ENCODE measurements around the gene KIF6. TPM values are rescaled to one million over a fixed set of nuclear protein-coding genes. Genes with fewer than 3 reads are reported as not detected.

The KIF6 gene
- total RNA-seq, 2 experiments from 2014 or later, result 0.17 to 0.23 TPM

DNA sequence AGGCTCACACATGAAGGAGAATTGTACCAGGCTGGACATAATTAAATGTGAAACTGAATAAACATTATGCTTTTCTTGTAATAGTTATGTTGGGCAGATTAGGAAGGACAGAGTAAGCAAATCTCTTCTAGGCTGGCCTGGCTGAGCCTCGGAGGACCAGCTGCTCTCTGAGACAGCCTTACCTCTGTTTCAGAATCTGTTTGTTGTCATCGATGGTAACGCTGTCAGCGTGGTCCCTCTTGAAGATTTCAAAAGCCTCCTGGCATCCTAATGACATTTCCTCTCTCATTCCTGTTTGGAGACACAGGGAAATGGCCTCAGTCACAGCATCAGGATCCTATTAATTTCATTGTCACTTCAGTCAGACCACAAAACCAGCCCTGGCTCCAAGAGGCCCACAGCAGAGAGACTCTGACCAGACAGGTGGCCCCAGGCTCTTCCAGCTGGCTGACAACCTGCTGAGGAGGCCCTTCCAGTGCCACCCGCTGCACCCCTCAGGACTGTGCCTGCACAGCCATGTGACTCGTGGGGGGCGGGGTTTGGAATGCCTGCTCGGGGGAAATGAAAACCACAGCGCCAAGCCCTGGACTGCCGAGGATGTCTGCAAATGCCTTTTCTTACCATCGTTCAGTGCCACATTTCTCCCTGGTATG lies 294.2 kb downstream of the KIF6 start:
- POLR2A ChIA-PET, result no interaction called here

DNA sequence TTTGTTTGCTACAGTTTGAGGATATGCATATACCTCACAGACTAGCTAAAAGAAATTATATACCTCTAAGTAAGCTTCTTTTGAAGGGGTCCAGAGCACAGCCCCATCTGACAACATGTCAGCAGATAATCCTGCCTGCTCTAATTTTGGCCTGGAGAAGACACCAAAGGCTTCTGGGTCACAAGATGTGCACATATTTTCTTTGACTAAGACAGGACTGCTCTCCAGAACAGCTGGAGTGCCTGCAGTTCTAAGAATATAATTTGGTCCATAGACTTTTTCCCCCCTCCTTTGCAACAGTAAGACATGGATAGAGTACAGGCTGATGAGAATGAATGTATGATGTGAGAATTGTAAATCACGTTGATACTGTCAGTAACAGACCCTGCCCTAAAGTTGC lies 294.8 kb downstream of the KIF6 start:
- POLR2A ChIA-PET, result no interaction called here
- CTCF ChIA-PET, result no interaction called here

More for the DNA sequence above, 294.2 kb downstream of the KIF6 start:
- CTCF ChIA-PET, result no interaction called here

GRCh38 chr6:39428816-39429215 lies 296.4 kb downstream of the KIF6 start:
- CTCF ChIA-PET, result interaction anchor here (0.8 kb wide), 1 partner anchor 17 kb away, joined by 4 read pairs; no protein-coding TSS in a partner anchor
- POLR2A ChIA-PET, result no interaction called here

GRCh38 chr6:39428152-39428551 lies 297.1 kb downstream of the KIF6 start:
- ChIA-PET CTCF (no interaction called here), POLR2A (no interaction called here)

DNA sequence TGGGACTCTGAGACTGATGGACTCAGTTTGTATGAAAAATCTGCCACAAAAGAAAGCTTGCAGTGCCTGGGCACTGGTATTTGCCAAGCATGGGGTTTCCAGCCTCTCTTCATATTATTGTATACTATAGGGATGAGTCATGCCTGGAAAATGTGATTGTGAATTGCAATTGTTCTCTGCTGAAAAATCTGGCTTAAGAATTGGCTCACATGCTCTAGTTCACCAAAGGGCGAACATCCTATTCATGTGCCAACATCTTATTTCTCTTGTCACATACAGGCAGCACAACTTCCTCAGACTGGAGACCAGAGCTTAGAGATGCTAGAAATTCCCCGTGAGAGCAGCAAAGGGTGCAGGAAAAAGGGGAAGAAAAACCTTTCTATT lies 299.1 kb downstream of the KIF6 start:
- ChIA-PET POLR2A (no interaction called here), CTCF (no interaction called here)

DNA sequence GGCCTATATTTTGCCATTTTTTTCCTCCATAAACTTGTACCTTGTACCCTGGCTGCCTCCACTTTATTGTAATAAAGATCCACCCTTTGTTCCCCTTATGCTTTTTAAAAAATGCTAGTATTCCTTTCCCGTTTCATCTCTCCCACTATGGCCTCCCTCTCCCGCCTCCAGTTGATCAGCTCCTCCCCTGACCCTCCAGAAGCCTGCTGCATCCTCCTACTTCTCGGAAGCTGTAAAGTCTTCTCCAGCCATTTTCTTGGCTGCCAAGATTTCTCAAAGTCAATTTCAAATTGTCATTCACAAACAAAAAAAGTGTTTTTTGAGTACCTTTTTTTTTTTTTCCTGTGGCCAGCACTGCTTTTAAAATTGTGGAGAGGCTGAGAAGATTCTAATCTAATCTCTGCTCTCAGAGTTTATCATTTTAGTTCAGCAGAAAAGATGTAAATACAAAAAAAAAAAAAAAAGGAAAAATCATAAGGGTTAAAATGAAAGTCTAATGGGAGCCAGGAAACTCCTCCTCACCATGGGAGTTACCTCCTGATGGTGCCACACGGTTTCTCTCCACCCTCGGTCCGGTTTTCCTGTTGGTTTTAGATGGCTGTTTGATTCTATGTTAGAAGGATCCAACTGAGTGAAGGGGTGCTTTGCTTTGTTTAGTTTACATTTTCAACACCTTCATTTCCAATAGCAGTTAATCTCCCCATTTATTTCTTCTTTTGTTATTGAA lies 299.7 kb downstream of the KIF6 start:
- ChIA-PET CTCF (interaction anchor here (0.8 kb wide), 1 partner anchor 100 kb away, joined by 4 read pairs; no protein-coding TSS in a partner anchor), POLR2A (no interaction called here)

GRCh38 chr6:39424831-39425230 lies 300.4 kb downstream of the KIF6 start:
- CTCF ChIA-PET, result interaction anchor here (0.8 kb wide), 1 partner anchor 101 kb away, joined by 4 read pairs; no protein-coding TSS in a partner anchor
- POLR2A ChIA-PET, result no interaction called here

- CTCF ChIA-PET, result no interaction called here
- POLR2A ChIA-PET, result no interaction called here
These were observed 303.0 kb downstream of the KIF6 start for GRCh38 chr6:39422238-39422637.

- ChIA-PET POLR2A (no interaction called here), CTCF (no interaction called here)
These were observed 303.6 kb downstream of the KIF6 start for GRCh38 chr6:39421383-39422225.

GRCh38 chr6:39420300-39421265 lies 304.6 kb downstream of the KIF6 start:
- POLR2A ChIA-PET, result no interaction called here
- CTCF ChIA-PET, result no interaction called here

DNA sequence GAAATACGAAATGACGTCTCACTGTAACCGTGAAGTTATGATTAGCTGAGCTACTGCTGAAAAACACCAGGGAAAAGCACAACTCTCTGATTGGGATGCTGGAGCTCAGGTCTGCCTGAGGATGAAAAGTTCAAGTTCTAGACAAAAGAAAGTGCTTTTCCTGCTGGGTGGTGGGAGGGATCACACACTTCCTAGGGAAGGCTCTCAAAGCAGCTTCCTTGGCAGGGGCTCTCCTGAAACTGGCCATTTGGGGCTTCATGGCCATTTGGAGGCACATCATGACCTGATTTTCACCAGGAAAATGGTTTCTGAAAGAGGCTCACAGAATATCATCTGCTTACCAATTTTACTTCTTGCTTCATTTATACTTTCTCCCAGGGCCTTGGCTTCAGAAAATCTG lies 305.6 kb downstream of the KIF6 start:
- CTCF ChIA-PET, result no interaction called here
- POLR2A ChIA-PET, result no interaction called here

DNA sequence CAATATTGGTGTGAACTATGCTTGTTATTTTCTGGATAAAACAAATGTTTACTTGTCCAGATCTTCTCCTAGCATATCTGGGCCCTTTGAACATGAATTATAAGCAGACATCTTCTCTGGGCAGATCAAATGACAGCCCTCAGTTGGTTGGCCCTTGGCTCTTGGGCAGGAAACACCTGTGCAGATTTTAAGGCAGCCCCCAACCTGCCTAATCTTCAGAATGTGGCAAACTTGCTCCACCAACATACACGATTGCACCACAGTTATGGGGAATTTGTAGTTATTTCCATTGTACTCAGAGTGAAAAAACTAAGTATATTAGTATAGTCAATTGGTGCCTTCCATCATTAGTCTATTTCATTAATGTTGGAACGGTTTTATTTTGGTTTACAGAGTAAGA lies 307.8 kb downstream of the KIF6 start:
- POLR2A ChIA-PET, result no interaction called here
- CTCF ChIA-PET, result no interaction called here

DNA sequence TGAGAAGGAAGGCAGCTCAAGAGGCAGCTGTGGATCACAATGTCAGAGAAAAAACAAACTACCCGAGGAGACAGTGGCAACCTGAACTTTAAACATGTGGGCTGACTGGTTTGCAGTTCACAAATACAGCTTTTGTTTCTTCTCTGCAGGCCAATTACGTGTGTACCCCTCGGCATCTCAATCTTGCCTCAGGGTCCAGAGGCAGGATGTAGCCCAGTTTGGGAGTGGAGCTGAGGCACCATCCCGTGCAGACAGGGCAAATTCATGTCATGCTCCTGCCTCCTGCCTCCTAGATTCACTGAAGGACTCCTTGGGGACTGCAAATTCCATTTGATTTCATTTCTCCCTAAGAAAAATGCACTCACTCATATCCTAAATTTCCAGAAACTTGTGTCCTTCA lies 308.5 kb downstream of the KIF6 start:
- CTCF ChIA-PET, result no interaction called here
- POLR2A ChIA-PET, result no interaction called here

DNA sequence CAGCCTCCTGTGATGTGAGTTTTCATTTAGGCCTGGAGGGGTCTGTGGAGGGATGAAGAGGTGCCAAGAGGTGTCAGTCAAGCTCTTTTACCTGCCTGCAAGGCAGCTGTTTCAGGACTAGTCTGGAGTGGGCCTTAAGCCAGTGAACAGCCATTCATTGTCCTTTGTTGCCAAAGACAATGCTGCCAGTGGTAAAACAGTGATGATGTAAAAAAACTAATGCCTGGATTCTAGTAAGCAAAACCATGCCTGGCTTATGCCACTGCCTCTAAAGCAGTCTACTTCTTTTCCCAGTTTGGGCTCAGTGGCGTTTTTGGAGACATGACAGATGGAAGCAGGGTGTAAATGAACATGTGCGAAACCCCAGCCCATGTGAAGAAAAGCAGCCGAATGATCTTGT lies 309.2 kb downstream of the KIF6 start:
- ChIA-PET CTCF (no interaction called here), POLR2A (no interaction called here)

DNA sequence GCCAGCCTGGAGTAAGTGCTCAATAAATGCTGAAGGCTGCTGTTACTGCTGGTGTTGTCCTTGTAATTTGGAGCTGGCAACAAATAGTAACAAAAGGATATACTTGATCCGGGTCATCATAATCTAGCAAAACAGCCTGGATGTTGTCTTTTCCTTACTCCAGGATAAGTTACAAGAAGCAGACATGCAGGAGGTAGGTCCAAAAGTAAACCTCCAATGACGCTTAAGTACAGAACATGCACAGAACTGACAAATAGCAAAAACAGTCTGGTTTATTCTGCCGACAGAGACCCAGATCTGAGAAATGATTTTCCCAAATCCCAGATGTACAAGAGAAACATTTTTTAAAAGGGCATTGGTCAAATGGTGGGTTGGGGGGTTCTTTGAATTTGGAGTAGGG lies 309.7 kb downstream of the KIF6 start:
- CTCF ChIA-PET, result no interaction called here

DNA sequence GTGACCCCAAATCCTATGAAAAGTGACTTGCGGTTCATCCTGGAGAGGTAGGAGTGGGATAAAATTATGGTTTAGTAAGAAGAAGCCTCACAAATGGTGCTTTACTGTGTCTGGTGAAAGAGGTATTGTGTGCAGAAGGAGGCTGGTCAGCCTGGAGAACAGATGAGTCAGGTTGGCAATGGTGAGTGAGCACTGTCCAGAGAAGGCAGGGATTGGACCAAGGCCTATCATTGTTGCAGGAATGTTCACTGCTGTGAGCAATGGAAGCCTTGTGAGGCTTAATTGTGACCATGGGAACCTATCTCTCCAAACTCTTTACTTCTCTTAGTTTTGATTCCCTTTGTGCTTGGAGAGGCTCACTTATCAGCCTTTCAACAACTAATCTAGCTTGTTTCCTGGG lies 313.7 kb downstream of the KIF6 start:
- ChIA-PET POLR2A (no interaction called here), CTCF (no interaction called here)

More for the DNA sequence above, 309.7 kb downstream of the KIF6 start:
- POLR2A ChIA-PET, result interaction anchor here (0.7 kb wide), 1 partner anchor 30 kb away, joined by 10 read pairs; no protein-coding TSS in a partner anchor

DNA sequence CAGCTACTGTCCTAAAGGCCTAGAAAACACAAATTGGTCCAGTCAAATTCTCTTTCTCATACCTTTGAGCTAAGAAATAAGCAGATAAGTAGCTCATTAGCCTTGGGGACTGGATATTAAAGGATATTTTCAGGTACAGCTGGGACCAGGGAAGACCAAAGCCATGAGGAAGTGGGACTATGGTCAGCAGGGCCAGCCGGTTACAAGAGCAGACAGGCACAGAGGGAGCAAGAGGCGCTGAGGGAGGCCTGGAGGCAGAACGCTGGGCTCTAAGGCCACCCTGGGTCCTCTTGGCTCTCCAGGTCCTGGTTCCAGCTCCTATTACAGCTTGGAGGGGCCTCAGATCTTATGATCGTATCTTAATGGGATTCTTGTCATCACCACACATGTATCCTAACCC lies 314.2 kb downstream of the KIF6 start:
- POLR2A ChIA-PET, result no interaction called here
- CTCF ChIA-PET, result no interaction called here

DNA sequence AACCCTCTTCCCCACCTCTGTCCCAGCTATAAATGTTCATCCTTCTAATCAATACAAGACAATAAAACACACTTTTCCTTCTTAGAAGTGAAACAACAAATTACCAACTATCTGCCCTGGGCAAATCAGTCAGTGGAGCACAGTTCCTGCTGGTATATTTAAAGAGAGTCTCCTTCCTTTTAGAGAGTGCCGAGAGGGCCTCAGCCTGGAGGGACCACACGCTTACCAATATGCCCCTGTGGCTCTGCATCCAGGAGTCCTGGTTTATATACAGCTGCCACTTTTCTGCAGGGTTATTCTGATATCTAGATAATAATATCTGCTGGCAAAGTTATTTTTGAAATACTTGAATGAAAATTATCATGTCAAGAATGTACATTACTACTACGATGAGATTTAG lies 315.3 kb downstream of the KIF6 start:
- POLR2A ChIA-PET, result no interaction called here
- CTCF ChIA-PET, result no interaction called here

- ChIA-PET CTCF (no interaction called here), POLR2A (no interaction called here)
These were observed 317.7 kb downstream of the KIF6 start for GRCh38 chr6:39407446-39407993.

DNA sequence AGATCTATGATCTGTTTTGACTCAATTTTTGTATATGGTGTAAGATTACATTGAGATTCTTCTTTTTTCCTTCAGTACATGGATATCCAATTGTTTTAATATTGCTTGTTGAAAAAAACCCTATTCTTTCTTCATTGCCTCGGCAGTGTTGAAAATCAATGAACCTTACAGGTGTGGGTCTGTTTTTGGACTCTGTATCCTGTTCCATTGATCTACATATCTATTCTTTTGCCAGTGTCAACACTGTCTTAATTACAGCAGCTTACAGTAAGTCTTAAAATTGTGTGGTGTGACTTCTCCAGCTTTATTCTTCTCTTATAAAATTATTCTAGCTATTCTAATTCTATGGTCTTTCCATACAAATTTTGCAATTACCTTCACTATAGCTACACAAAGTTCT lies 320.9 kb downstream of the KIF6 start:
- CTCF ChIA-PET, result no interaction called here

More for the DNA sequence above, 320.9 kb downstream of the KIF6 start:
- POLR2A ChIA-PET, result no interaction called here

All from activated CD8-positive, alpha-beta memory T cell treated with anti-CD3 and anti-CD28 coated beads for 36 hours (primary cell).